ENCODE measurements around the gene GH2.
"Not testable (repeated sequence)": the region's sequence is repeated elsewhere in the genome, so short reads cannot be mapped to it uniquely, and the experiment has no call there.

The GH2 gene

DNA sequence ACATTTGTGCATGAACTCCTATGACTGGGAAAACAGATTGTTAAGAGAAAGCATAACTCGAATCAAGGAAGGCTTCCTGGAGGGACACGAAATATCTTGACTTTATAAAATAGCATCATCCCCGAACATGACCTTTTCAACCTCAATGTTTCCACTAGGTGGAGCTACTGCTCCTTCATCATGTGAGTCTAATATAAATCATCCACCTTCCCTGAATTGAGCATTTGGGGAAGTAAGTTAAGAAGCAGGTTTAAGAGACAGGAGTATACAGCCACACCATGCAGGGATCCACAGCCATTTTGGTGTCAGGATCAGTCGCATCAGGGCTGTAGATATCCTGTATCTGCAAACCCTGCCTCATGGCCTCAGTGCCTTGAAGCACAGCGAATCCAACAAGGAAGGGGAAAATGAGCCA, 22.1 kb upstream of the GH2 start:
- not testable (repeated sequence) for H3F3A ChIP-seq (ENCODE audit: insufficient read depth, low read length); H3K4me1 ChIP-seq (ENCODE audit: insufficient read depth, low read length, severe bottlenecking)
- peak; percentile 30; the same call in 1 of the 2 replicates for TF ChIP-seq CTCF (IDR thresholded peaks at IDR 0.05; ENCODE audit: low read length)

DNA sequence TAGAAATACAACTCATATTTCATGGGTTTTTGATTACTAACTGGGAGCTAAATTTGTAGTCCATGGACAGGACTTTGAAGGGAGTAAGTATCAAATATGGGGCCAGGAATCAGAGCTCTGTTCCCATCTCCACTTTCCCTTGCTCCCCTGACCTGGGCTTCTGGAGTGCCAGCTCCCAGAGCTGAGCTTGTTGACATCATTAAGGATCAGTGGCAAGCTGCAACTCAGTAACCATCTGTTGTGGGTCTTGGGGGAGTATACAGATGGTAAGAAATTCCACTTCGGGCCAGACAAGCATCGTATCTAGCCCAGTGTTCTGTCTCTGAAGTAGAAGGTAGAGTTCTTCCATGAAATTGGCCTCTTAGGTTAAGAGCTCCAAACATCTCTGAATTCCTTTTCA, 20.2 kb upstream of the GH2 start:
- not testable (repeated sequence) for H3K9me2 ChIP-seq (ENCODE audit: low read depth, low read length); H3K4me3 ChIP-seq (ENCODE audit: low read depth, low read length, poor library complexity, severe bottlenecking); H3K4me1 ChIP-seq (ENCODE audit: insufficient read depth, low read length, severe bottlenecking); H3K27me3 ChIP-seq (ENCODE audit: insufficient read depth, low read length); H2AFZ ChIP-seq (ENCODE audit: low read length); H4K20me1 ChIP-seq (ENCODE audit: insufficient read depth, low read length); H3K4me2 ChIP-seq (ENCODE audit: low read length); H3K79me2 ChIP-seq (ENCODE audit: insufficient read depth, low read length); H3F3A ChIP-seq (ENCODE audit: insufficient read depth, low read length); H3K27ac ChIP-seq (ENCODE audit: low read depth, low read length, poor library complexity, severe bottlenecking); H3K9ac ChIP-seq (ENCODE audit: low read length); H3K9me3 ChIP-seq (ENCODE audit: low read length); H3K36me3 ChIP-seq (ENCODE audit: insufficient read depth, low read length)

More for the DNA sequence above, 22.1 kb upstream of the GH2 start:
- not testable (repeated sequence) for H3K9ac ChIP-seq (ENCODE audit: low read length); H4K20me1 ChIP-seq (ENCODE audit: insufficient read depth, low read length); H3K9me3 ChIP-seq (ENCODE audit: low read length); H3K27ac ChIP-seq (ENCODE audit: low read depth, low read length, poor library complexity, severe bottlenecking); H3K4me2 ChIP-seq (ENCODE audit: low read length); H2AFZ ChIP-seq (ENCODE audit: low read length); H3K27me3 ChIP-seq (ENCODE audit: insufficient read depth, low read length); H3K36me3 ChIP-seq (ENCODE audit: insufficient read depth, low read length); H3K79me2 ChIP-seq (ENCODE audit: insufficient read depth, low read length); H3K9me2 ChIP-seq (ENCODE audit: low read depth, low read length); H3K4me3 ChIP-seq (ENCODE audit: low read depth, low read length, poor library complexity, severe bottlenecking)

DNA sequence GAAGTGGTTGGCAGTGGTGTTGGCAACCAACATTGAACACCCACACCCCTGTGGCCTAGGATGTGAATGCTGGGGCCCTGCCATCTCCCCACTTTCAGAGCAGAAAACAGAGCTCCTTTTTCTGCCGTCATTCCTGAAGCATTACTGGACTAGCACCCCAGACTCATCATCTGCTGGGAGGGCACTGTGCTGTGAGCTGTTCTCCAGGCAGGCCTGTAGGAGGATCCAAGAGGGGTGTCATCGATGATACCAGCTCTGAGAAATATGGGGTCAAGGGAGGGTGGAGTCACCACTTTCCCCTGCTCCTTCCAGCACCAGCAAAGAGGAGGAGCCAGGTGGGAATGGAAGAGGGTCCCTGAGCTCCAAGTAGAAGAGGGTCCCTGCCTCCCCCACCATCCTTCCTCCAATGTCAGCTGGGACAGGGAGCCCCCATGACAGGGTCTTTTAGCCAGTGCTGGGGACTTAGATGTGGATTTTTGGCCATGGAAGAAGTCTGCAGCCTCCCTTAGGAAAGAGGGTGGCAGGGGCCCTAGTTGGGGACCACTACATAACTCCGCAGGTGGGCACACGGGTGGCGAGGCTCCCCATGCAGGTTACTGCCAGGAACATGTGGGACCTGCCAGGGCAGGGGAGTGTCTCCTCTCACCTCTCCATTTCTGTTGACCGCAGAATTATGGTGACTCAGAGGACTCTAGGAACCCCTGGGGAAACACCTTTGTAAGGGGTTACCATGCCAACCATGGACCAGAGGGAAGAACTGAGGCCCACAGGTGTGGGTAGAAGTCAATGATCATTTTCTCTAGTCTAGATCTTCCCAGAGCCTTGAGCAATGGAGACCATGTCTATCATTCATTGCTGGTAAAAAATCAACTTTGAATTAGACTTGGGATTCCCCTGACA, 17.4 kb upstream of the GH2 start:
- H2AFZ ChIP-seq (ENCODE audit: low read length); H3F3A ChIP-seq (ENCODE audit: insufficient read depth, low read length); H3K27me3 ChIP-seq (ENCODE audit: insufficient read depth, low read length); H4K20me1 ChIP-seq (ENCODE audit: insufficient read depth, low read length); H3K79me2 ChIP-seq (ENCODE audit: insufficient read depth, low read length); H3K36me3 ChIP-seq (ENCODE audit: insufficient read depth, low read length); H3K9me2 ChIP-seq (ENCODE audit: low read depth, low read length); H3K9ac ChIP-seq (ENCODE audit: low read length); H3K4me3 ChIP-seq (ENCODE audit: low read depth, low read length, poor library complexity, severe bottlenecking); H3K4me1 ChIP-seq (ENCODE audit: insufficient read depth, low read length, severe bottlenecking); H3K9me3 ChIP-seq (ENCODE audit: low read length); H3K27ac ChIP-seq (ENCODE audit: low read depth, low read length, poor library complexity, severe bottlenecking); H3K4me2 ChIP-seq (ENCODE audit: low read length): not testable (repeated sequence)

GRCh38 chr17:63896524-63897354, 15.0 kb upstream of the GH2 start, which contains the start of gene CSH1:
Gene CSH1 (minus strand): TSS chr17:63896574. CDS start chr17:63896511, 63 bp downstream.
- H3F3A ChIP-seq (ENCODE audit: insufficient read depth, low read length); H3K79me2 ChIP-seq (ENCODE audit: insufficient read depth, low read length); H3K27me3 ChIP-seq (ENCODE audit: insufficient read depth, low read length); H3K4me2 ChIP-seq (ENCODE audit: low read length); H3K4me1 ChIP-seq (ENCODE audit: insufficient read depth, low read length, severe bottlenecking); H3K4me3 ChIP-seq (ENCODE audit: low read depth, low read length, poor library complexity, severe bottlenecking); H3K27ac ChIP-seq (ENCODE audit: low read depth, low read length, poor library complexity, severe bottlenecking); H3K9me2 ChIP-seq (ENCODE audit: low read depth, low read length); H3K9me3 ChIP-seq (ENCODE audit: low read length); H3K9ac ChIP-seq (ENCODE audit: low read length); H3K36me3 ChIP-seq (ENCODE audit: insufficient read depth, low read length); H4K20me1 ChIP-seq (ENCODE audit: insufficient read depth, low read length); H2AFZ ChIP-seq (ENCODE audit: low read length): not testable (repeated sequence)

- not testable (repeated sequence) for H3K79me2 ChIP-seq (ENCODE audit: insufficient read depth, low read length); H3K4me3 ChIP-seq (ENCODE audit: low read depth, low read length, poor library complexity, severe bottlenecking); H3K9me2 ChIP-seq (ENCODE audit: low read depth, low read length); H4K20me1 ChIP-seq (ENCODE audit: insufficient read depth, low read length); H3K36me3 ChIP-seq (ENCODE audit: insufficient read depth, low read length); H3K9ac ChIP-seq (ENCODE audit: low read length); H3K4me1 ChIP-seq (ENCODE audit: insufficient read depth, low read length, severe bottlenecking); H3K4me2 ChIP-seq (ENCODE audit: low read length); H2AFZ ChIP-seq (ENCODE audit: low read length); H3K27me3 ChIP-seq (ENCODE audit: insufficient read depth, low read length); H3K27ac ChIP-seq (ENCODE audit: low read depth, low read length, poor library complexity, severe bottlenecking); H3K9me3 ChIP-seq (ENCODE audit: low read length); H3F3A ChIP-seq (ENCODE audit: insufficient read depth, low read length)
These were observed 13.1 kb upstream of the GH2 start for GRCh38 chr17:63894821-63895220.

- not testable (repeated sequence) for H3K4me1 ChIP-seq (ENCODE audit: insufficient read depth, low read length, severe bottlenecking); H3K27ac ChIP-seq (ENCODE audit: low read depth, low read length, poor library complexity, severe bottlenecking); H3K79me2 ChIP-seq (ENCODE audit: insufficient read depth, low read length); H3K9ac ChIP-seq (ENCODE audit: low read length); H3K4me3 ChIP-seq (ENCODE audit: low read depth, low read length, poor library complexity, severe bottlenecking); H3K4me2 ChIP-seq (ENCODE audit: low read length); H4K20me1 ChIP-seq (ENCODE audit: insufficient read depth, low read length); H3K9me2 ChIP-seq (ENCODE audit: low read depth, low read length); H3K27me3 ChIP-seq (ENCODE audit: insufficient read depth, low read length); H3K36me3 ChIP-seq (ENCODE audit: insufficient read depth, low read length); H3K9me3 ChIP-seq (ENCODE audit: low read length); H2AFZ ChIP-seq (ENCODE audit: low read length); H3F3A ChIP-seq (ENCODE audit: insufficient read depth, low read length)
These were observed 12.3 kb upstream of the GH2 start for GRCh38 chr17:63894021-63894420.

All from OCI-LY1 (cell line).